Renal cortex interstitium (tissue), 15 donors: ENCODE data around the gene RBM4. TPM values are rescaled to one million over a fixed set of nuclear protein-coding genes. Genes with fewer than 3 reads are reported as not detected.
A peak's percentile ranks its signal among the peaks of the same experiment; 100 is the strongest.
"Not testable (repeated sequence)": the region's sequence is repeated elsewhere in the genome, so short reads cannot be mapped to it uniquely, and the experiment has no call there.

Source experiments
- DNase-seq, 11 donors: peaks; one replicate each; pipeline ENCODE4 v3.0.0-alpha.2; 2013; ENCODE audit warnings: low read depth in 9 of 11, low spot score in 4 of 11; ENCODE audit errors: extremely low read depth in 1 of 11
- long read RNA-seq, 16 experiments: transcript quantifications; one replicate each; lab custom pipeline, GENCODE V29; 2026
- polyA plus RNA-seq, 3 donors: library from polyadenylated mRNA; unstranded; fragments of 120-200 nt; gene quantifications; one replicate each; pipeline ENCODE4 v1.2.1, GENCODE V29; 2013; ENCODE audit not compliant: insufficient read length in 3 of 3

Gene RBM4, protein sequence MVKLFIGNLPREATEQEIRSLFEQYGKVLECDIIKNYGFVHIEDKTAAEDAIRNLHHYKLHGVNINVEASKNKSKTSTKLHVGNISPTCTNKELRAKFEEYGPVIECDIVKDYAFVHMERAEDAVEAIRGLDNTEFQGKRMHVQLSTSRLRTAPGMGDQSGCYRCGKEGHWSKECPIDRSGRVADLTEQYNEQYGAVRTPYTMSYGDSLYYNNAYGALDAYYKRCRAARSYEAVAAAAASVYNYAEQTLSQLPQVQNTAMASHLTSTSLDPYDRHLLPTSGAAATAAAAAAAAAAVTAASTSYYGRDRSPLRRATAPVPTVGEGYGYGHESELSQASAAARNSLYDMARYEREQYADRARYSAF
- 100 to 1,000 TPM; 227 to 261 (median 261) TPM for polyA plus RNA-seq
- long read RNA-seq, donor 1, transcript RBM4-201 (4 exons, 1,694 nt) = minor isoform, 17 of 83 reads
- long read RNA-seq, donor 1, transcript RBM4-211 (3 exons, 1,011 nt) = minor isoform, 5 of 83 reads
- long read RNA-seq, donor 1, transcript RBM4-206 (2 exons, 1,548 nt) = minor isoform, 5 of 83 reads
- long read RNA-seq, donor 1, transcript RBM4-203 (3 exons, 921 nt) = major isoform, 19 of 83 reads
- long read RNA-seq, donor 1, partial matches to known transcripts = 24 of 83 reads
- long read RNA-seq, donor 1, other reads (novel, unspliced or antisense) = 6 of 83 reads
- long read RNA-seq, donor 2, transcript RBM4-201 (4 exons, 1,694 nt) = major isoform, 23 of 99 reads
- long read RNA-seq, donor 2, transcript RBM4-203 (3 exons, 921 nt) = minor isoform, 22 of 99 reads
- long read RNA-seq, donor 2, transcript RBM4-205 (3 exons, 2,321 nt) = minor isoform, 7 of 99 reads
- long read RNA-seq, donor 2, partial matches to known transcripts = 32 of 99 reads
- long read RNA-seq, donor 2, other reads (novel, unspliced or antisense) = 5 of 99 reads
- long read RNA-seq, donor 3, transcript RBM4-201 (4 exons, 1,694 nt) = minor isoform, 36 of 161 reads
- long read RNA-seq, donor 3, transcript RBM4-203 (3 exons, 921 nt) = major isoform, 51 of 161 reads
- long read RNA-seq, donor 3, transcript RBM4-206 (2 exons, 1,548 nt) = minor isoform, 9 of 161 reads
- long read RNA-seq, donor 3, partial matches to known transcripts = 39 of 161 reads
- long read RNA-seq, donor 3, other reads (novel, unspliced or antisense) = 10 of 161 reads
- long read RNA-seq, donor 4, transcript RBM4-203 (3 exons, 921 nt) = minor isoform, 19 of 213 reads
- long read RNA-seq, donor 4, transcript RBM4-205 (3 exons, 2,321 nt) = minor isoform, 5 of 213 reads
- long read RNA-seq, donor 4, transcript RBM4-201 (4 exons, 1,694 nt) = major isoform, 43 of 213 reads
- long read RNA-seq, donor 4, partial matches to known transcripts = 125 of 213 reads
- long read RNA-seq, donor 4, other reads (novel, unspliced or antisense) = 11 of 213 reads
- long read RNA-seq, donor 5 = 0 reads
- long read RNA-seq, donor 6, transcript RBM4-201 (4 exons, 1,694 nt) = minor isoform, 20 of 82 reads
- long read RNA-seq, donor 6, transcript RBM4-203 (3 exons, 921 nt) = major isoform, 34 of 82 reads
- long read RNA-seq, donor 6, transcript RBM4-206 (2 exons, 1,548 nt) = minor isoform, 7 of 82 reads
- long read RNA-seq, donor 6, partial matches to known transcripts = 7 of 82 reads
- long read RNA-seq, donor 6, other reads (novel, unspliced or antisense) = 0 of 82 reads
- long read RNA-seq, donor 7, transcript RBM4-205 (3 exons, 2,321 nt) = minor isoform, 13 of 205 reads
- long read RNA-seq, donor 7, transcript RBM4-203 (3 exons, 921 nt) = major isoform, 34 of 205 reads
- long read RNA-seq, donor 7, transcript RBM4-206 (2 exons, 1,548 nt) = minor isoform, 5 of 205 reads
- long read RNA-seq, donor 7, transcript RBM4-201 (4 exons, 1,694 nt) = minor isoform, 28 of 205 reads
- long read RNA-seq, donor 7, partial matches to known transcripts = 101 of 205 reads
- long read RNA-seq, donor 7, other reads (novel, unspliced or antisense) = 12 of 205 reads
- long read RNA-seq, donor 8, transcript RBM4-205 (3 exons, 2,321 nt) = minor isoform, 8 of 143 reads
- long read RNA-seq, donor 8, transcript RBM4-204 (4 exons, 1,763 nt) = minor isoform, 10 of 143 reads
- long read RNA-seq, donor 8, transcript RBM4-201 (4 exons, 1,694 nt) = major isoform, 53 of 143 reads
- long read RNA-seq, donor 8, transcript RBM4-203 (3 exons, 921 nt) = minor isoform, 43 of 143 reads
- long read RNA-seq, donor 8, partial matches to known transcripts = 13 of 143 reads
- long read RNA-seq, donor 8, other reads (novel, unspliced or antisense) = 0 of 143 reads
- long read RNA-seq, donor 9, transcript RBM4-205 (3 exons, 2,321 nt) = minor isoform, 5 of 90 reads
- long read RNA-seq, donor 9, transcript RBM4-201 (4 exons, 1,694 nt) = major isoform, 26 of 90 reads
- long read RNA-seq, donor 9, transcript RBM4-206 (2 exons, 1,548 nt) = minor isoform, 7 of 90 reads
- long read RNA-seq, donor 9, transcript RBM4-203 (3 exons, 921 nt) = minor isoform, 21 of 90 reads
- long read RNA-seq, donor 9, partial matches to known transcripts = 20 of 90 reads
- long read RNA-seq, donor 9, other reads (novel, unspliced or antisense) = 6 of 90 reads
- long read RNA-seq, donor 10, transcript RBM4-201 (4 exons, 1,694 nt) = major isoform, 33 of 138 reads
- long read RNA-seq, donor 10, transcript RBM4-205 (3 exons, 2,321 nt) = minor isoform, 7 of 138 reads
- long read RNA-seq, donor 10, transcript RBM4-203 (3 exons, 921 nt) = minor isoform, 29 of 138 reads
- long read RNA-seq, donor 10, partial matches to known transcripts = 57 of 138 reads
- long read RNA-seq, donor 10, other reads (novel, unspliced or antisense) = 0 of 138 reads
- long read RNA-seq, donor 11, transcript RBM4-201 (4 exons, 1,694 nt) = major isoform, 20 of 63 reads
- long read RNA-seq, donor 11, transcript RBM4-203 (3 exons, 921 nt) = minor isoform, 17 of 63 reads
- long read RNA-seq, donor 11, partial matches to known transcripts = 21 of 63 reads
- long read RNA-seq, donor 11, other reads (novel, unspliced or antisense) = 0 of 63 reads
- long read RNA-seq, donor 12, transcript RBM4-203 (3 exons, 921 nt) = major isoform, 11 of 30 reads
- long read RNA-seq, donor 12, transcript RBM4-201 (4 exons, 1,694 nt) = major isoform, 11 of 30 reads
- long read RNA-seq, donor 12, partial matches to known transcripts = 0 of 30 reads
- long read RNA-seq, donor 12, other reads (novel, unspliced or antisense) = 0 of 30 reads
- long read RNA-seq, donor 13 = 0 reads
- long read RNA-seq, donor 14, transcript RBM4-203 (3 exons, 921 nt) = minor isoform, 37 of 122 reads
- long read RNA-seq, donor 14, transcript RBM4-201 (4 exons, 1,694 nt) = major isoform, 43 of 122 reads
- long read RNA-seq, donor 14, partial matches to known transcripts = 20 of 122 reads
- long read RNA-seq, donor 14, other reads (novel, unspliced or antisense) = 13 of 122 reads
- long read RNA-seq, donor 15, transcript RBM4-201 (4 exons, 1,694 nt) = major isoform, 17 of 45 reads
- long read RNA-seq, donor 15, transcript RBM4-203 (3 exons, 921 nt) = minor isoform, 10 of 45 reads
- long read RNA-seq, donor 15, partial matches to known transcripts = 5 of 45 reads
- long read RNA-seq, donor 15, other reads (novel, unspliced or antisense) = 0 of 45 reads
- long read RNA-seq, donor 16, transcript RBM4-201 (4 exons, 1,694 nt) = major isoform, 90 of 251 reads
- long read RNA-seq, donor 16, transcript RBM4-204 (4 exons, 1,763 nt) = minor isoform, 13 of 251 reads
- long read RNA-seq, donor 16, transcript RBM4-203 (3 exons, 921 nt) = minor isoform, 61 of 251 reads
- long read RNA-seq, donor 16, transcript RBM4-206 (2 exons, 1,548 nt) = minor isoform, 13 of 251 reads
- long read RNA-seq, donor 16, partial matches to known transcripts = 51 of 251 reads
- long read RNA-seq, donor 16, other reads (novel, unspliced or antisense) = 0 of 251 reads

DNA sequence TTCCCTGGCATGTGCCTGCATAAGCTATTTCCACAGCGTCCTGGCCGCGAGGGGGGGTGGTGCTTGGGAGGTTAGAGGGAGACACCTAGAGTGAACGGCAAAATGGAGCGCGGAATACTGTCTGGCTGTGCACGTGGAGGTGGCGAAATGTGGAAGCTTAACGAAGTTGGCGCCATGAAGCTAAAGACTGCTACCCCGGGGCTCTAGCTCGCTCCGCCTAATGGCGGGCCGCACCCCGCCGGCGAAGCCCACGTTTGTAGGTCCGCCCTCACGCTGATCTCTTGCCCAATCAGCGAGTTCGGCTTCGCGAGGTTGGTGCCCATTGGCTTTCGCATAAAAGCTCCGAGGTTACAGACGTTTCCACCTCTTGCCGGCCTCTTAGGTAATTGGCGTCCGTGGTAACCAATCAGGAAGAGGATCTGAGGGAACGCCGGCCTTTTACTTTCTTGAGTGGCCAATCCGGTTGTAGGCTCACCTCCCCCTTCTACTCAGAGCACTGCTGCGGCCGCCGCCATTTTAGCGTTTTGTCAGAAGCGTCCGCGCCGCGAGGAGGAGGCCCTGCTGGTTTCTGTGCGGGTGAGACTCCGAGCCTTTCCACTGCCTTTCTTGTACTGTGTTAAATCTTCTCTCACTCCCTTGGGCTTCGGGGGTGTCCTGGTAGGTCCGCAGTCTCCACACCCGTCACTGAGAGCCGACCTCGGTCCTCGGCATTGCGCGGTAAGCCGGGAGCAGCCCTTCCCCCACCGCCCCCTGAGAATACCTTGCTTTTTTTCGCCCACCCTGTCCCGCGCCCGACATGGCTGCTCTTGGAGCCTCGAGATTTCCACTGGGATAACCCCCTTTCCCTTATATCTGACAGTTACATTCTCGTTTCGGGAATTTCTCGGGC, at the start of gene RBM4:
TSS of gene RBM4 (plus strand) at position 527 of the 889 bp plus-strand sequence. CDS start 1,009 bp downstream, outside the sequence.
- peak; percentile 100 for DNase-seq

DNA sequence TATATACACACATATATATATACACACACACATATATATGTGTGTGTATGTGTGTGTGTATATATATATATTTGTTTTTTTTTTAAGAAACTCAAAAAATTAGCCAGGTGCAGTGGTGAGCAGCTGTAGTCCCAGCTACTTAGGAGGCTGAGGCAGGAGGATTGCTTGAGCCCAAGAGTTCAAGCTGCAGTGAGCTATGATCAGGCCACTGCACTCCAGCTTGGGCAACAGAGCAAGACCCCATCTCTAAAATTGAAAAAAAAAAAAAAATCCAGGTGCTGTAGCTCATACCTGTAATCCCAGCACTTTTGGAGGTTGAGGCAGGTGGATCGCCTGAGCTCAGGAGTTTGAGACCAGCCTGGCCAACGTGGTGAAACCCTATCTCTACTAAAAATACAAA, 49.2 kb upstream of the RBM4 start:
- not testable (repeated sequence) for DNase-seq

DNA sequence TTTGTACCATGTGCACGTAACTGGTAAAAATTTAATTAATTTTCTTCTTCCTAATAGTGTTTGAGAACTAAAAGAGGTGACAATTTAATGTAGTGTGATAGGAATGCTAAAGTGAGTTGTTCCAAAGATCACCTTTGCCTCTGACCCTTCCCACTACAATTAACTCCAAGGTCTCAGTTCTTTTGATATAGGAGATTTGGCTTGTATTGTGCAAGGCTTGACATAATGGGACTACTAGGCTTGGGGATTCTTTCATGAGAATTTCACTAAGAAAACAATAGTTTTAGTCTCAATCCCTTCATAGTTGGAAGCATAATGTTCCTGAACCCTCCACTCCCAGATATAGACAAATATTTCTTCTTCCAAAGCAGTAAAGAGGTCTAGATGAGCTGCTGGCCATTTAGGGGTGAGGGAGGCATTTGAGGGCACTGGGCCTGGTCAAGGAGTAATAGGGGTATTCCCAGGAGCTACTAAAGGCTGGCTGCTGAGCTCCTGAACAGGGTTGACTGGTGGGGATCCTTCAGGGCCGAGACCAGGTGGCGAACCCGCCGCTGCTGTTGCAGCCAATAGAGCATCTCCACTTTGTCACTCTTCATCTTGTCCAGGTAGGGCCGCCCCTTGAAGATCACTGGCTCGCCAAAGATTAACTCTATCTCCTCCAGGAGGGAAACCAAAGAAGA, 48.4 kb upstream of the RBM4 start:
- DNase-seq = no peak

DNA sequence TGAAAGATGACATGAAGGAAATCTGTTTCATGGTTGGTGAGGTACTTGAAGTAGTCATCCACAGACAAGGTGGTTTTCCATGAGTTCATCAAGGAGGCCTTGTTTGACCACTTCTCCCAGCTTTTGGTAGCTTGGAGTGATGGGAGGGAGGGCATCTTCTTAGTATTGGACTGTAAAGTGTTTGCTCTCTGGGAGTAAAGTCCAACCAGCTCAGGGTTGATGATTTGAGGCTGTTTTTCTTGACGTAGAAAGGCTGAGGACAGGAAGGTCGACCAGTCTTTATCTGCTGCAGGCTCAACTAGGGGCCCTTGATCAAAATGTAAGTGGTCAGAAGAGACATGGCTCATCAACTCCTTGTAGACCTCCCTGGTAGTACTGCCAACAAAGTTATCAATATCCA, 47.3 kb upstream of the RBM4 start:
- DNase-seq = no peak

DNA sequence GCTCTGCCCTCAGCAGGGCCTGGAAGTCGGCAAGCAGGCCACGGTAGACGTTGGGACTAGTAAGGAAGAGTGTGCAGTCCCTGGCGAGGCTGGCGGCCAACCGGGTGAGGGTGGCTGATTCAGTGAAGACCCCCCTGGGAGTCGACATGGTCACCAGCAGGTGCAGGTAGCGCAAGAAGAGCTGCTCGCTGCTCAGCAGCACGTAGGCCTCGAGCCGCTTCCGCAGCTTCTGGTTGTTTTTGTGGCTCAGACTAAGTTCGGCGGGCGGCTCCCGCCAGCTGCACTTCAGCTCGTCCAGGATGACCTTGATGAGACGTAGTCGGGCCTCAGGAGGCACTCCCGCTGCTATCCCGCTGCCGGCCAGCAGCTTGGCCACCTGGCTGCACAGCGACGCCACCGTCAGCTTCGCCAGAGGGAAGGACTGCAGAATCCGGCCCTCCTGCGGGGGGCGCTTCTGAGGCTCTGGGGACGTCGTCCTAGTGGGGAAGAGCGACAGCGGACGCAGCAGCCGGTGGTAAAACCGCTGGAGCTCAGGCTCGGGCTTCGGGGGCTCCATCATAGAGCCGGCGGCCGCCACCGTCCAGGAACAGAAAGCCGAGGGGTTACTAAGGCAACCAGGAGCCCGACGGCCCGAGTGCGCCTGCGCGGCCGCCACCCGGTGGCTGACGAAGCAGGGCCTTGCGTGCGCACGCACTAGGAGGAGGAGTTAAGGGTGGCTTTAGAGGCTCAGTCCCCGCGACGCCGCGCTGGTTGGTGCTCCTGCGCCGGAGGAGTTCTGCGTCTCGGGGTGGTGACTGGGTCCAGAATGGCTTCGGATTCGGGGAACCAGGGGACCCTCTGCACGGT, 45.8 kb upstream of the RBM4 start, which contains the start of the genes CCDC87 and CCS:
TSS of gene CCDC87 (minus strand) at position 607 of the 846 bp plus-strand sequence. CDS start at position 559, 48 bp downstream.
TSS of gene CCS (plus strand) at position 729 of the 846 bp plus-strand sequence. CDS start at position 806, 77 bp downstream.
- peak; percentile 85 to 93 (median 91) for DNase-seq

DNA sequence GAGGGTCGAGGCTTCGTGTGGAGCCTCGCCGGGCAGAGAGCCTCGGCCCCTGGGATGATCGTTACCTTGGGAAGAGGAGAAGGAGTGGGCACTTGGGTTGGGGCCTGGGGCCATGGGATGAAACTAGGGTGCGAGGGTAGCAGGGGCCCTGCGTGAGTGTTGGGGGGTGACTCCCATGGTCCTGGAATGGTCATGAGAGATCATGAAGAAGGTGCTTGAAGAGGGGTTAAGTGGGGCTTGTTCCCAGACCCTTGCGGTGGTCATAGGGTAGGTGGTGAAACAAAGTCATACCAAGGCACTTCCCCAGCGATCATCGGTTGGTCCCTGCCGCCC, 45.2 kb upstream of the RBM4 start:
- DNase-seq = no peak

DNA sequence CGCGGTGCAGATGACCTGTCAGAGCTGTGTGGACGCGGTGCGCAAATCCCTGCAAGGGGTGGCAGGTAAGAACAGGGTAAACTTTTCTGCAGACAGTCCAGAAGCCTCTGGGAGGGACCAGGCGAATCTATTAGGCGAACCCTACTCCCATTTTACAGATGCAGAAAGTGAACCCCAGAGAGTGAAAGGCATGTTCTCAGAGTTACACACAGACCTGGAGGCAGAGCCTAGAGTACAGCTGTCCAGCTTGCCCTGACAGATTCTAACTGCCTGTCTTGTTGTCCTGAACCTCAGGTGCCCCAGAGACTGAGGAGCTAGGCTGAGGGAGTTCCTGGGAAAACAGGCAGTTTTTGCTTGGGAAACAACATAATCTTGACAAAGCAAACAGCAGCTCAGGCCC, 44.9 kb upstream of the RBM4 start:
- no peak for DNase-seq

DNA sequence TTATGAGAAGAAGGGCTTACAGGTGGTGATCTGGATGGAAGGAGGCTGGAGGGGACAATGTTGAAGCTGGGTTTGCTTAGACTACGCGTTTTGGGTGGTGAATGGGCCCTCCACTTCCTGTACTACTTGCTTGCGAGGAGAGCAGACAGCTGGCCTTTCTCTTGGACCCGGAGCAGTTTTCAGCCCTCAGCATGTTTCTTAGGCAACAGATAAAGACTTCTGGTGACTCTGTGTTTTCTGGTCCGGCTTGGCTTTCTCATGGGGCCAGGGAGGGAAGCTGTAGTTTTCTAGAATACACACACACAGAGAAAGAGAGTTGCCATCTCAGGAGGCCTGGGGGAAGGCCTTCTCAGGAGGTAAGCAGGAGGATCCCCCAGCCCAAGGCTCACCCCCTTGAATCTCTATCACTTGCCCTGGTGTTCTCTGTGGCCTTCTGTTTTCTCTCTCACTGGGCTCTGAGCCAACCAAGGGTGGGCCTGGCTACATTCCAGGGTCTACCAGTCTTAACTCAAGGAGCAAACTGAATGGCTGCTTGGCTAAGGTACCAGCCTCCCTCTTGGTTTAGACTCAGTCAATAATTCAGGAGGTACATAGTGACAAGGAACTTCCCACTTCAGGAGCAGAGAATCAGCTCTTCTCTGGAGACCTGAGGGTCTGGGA, 43.1 kb upstream of the RBM4 start:
- peak in 5 of 11 donors; percentile 52 to 76 (median 69) for DNase-seq

DNA sequence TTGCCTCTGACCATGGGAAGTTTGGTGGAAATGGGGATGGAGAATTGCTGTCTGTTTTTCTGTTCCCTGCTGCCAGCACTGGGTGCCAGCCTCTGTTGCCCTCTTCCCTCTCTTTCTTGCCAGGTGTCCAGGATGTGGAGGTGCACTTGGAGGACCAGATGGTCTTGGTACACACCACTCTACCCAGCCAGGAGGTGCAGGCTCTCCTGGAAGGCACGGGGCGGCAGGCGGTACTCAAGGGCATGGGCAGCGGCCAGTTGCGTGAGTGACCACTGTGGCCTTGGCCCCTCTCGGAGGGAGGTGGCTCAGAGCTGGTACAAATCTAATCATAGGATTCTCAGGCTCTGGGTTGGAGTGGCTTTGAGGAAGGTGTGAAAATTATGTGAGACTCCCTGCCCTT, 39.5 kb upstream of the RBM4 start:
- no peak for DNase-seq

DNA sequence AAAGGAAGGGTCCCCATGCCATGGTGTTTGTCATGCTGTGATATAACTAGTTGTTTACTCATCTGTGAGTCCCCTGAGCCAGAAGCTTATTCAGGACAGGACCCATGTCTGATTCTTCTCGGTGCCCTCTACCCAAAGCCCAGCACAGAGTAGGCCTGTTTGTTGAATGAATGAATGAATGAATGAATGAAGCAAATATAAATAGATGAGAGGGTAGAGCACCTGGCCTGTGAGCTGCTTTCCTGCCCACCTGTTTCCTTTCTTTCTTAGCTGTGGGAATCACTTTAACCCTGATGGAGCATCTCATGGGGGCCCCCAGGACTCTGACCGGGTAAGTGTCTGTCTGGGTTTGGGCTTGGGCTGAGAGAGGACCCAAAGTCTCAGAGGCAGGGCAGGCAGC, 38.3 kb upstream of the RBM4 start:
- no peak for DNase-seq

DNA sequence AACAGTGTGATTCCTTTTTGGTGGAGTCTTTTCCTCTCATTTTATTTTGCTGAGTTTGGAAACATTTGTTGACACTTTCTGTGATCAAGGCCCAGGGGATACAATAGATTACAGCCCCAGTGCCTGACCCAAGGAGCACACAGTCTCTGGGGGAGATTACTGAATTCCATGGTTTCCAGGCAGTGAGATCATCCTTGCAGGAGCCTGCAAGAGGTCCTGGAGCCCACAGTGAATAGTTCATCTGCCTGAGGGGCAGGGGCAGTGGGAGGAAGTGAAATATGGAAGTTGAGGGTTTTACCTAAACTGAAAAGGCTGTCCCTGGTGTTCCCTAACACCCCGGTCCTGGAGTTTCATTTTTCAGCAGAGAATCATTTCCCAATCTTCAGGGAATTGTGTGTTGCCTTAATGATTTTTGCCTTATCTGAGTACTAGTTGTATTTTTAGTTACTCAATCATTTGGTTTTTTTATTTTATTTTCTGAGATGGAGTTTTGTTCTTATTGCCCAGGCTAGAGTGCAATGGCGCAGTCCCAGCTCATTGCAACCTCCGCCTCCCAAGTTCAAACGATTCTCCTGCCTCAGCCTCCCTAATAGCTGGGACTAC, 37.8 kb upstream of the RBM4 start:
- no peak for DNase-seq
